ENCODE data around the gene RASGRF1.

The RASGRF1 gene

GRCh38 chr15:79051941-79052731, 38.4 kb downstream of the RASGRF1 start:
- TF ChIP-seq CTCF (IDR thresholded peaks at IDR 0.05) = no peak

GRCh38 chr15:79051029-79051428, 39.6 kb downstream of the RASGRF1 start:
- TF ChIP-seq CTCF (IDR thresholded peaks at IDR 0.05) = no peak

- no peak for TF ChIP-seq CTCF (IDR thresholded peaks at IDR 0.05)
Measured at GRCh38 chr15:79050341-79050740, 40.2 kb downstream of the RASGRF1 start.

- TF ChIP-seq CTCF (IDR thresholded peaks at IDR 0.05) = no peak
Measured at GRCh38 chr15:79049416-79049815, 41.2 kb downstream of the RASGRF1 start.

GRCh38 chr15:79047676-79048439, 42.7 kb downstream of the RASGRF1 start:
- no peak for TF ChIP-seq CTCF (IDR thresholded peaks at IDR 0.05)

- TF ChIP-seq CTCF (IDR thresholded peaks at IDR 0.05) = no peak
Measured at GRCh38 chr15:79046691-79047404, 43.7 kb downstream of the RASGRF1 start.

- TF ChIP-seq CTCF (IDR thresholded peaks at IDR 0.05) = no peak
Measured at GRCh38 chr15:79045041-79045440, 45.5 kb downstream of the RASGRF1 start.

All from LNCAP (cell line).